H1 (cell line): ENCODE measurements around the gene CGB7. TPM values are rescaled to one million over a fixed set of nuclear protein-coding genes. Genes with fewer than 3 reads are reported as not detected.

ENCODE experiments used
- CTCF ChIA-PET: fragments of 300-600 bp; sonication (Branson Sonifier 250); formaldehyde crosslinking; loops from one replicate; lab custom pipeline; 2021; ENCODE audit not compliant: partially characterized antibody; lab: Charles Lee
- POLR2A ChIA-PET: fragments of 300-600 bp; sonication (Branson Sonifier 250); formaldehyde crosslinking; loops from one replicate; lab custom pipeline; 2021; ENCODE audit warnings: inconsistent platforms; ENCODE audit not compliant: partially characterized antibody; lab: Charles Lee
- DNase-seq, 2 experiments: peaks; one replicate each; pipeline versions ENCODE4 v3.0.0 to v3.0.0-alpha.2; 2010 to 2022; ENCODE audit warnings: low spot score in 2 of 2, low read depth in 1 of 2, mixed read lengths in 1 of 2
- FAIRE-seq: peaks from 2 replicates; lab custom pipeline; 2011; peaks lifted over from hg19 to GRCh38; lab: Jason Lieb, UNC
- H2AFZ ChIP-seq: 2 replicates; pipeline ENCODE4 v1.8.1; 2012; ENCODE audit warnings: low read length, inconsistent platforms
- H2AK5ac ChIP-seq: 2 replicates; pipeline ENCODE4 v1.6.1; 2013; ENCODE audit warnings: low read depth, low read length
- H2BK120ac ChIP-seq: replicated peaks from 2 replicates; pipeline ENCODE3; 2013; ENCODE audit warnings: low read depth, low read length, inconsistent platforms
- H2BK12ac ChIP-seq: 2 replicates; pipeline ENCODE4 v1.6.1; 2013; ENCODE audit warnings: low read depth, low read length
- H2BK15ac ChIP-seq: 2 replicates; pipeline ENCODE4 v1.6.1; 2013; ENCODE audit warnings: low read length
- H2BK20ac ChIP-seq: 2 replicates; pipeline ENCODE4 v1.6.1; 2013; ENCODE audit warnings: low read length
- H2BK5ac ChIP-seq: 2 replicates; pipeline ENCODE4 v1.6.1; 2013; ENCODE audit warnings: low read depth, low read length
- H3K14ac ChIP-seq: 2 replicates; pipeline ENCODE4 v1.6.1; 2013; ENCODE audit warnings: inconsistent platforms; ENCODE audit not compliant: insufficient read length
- H3K18ac ChIP-seq: 2 replicates; pipeline ENCODE4 v1.6.1; 2013; ENCODE audit warnings: low read length; ENCODE audit errors: extremely low read depth
- H3K23ac ChIP-seq: 2 replicates; pipeline ENCODE4 v1.6.1; 2013; ENCODE audit warnings: inconsistent platforms; ENCODE audit not compliant: insufficient read length
- H3K23me2 ChIP-seq: 2 replicates; pipeline ENCODE4 v1.6.1; 2013; ENCODE audit warnings: low read depth, low read length
- H3K27ac ChIP-seq: 2 replicates; pipeline ENCODE4 v1.6.1; 2011; ENCODE audit warnings: low read depth, low read length, inconsistent platforms
- H3K27me3 ChIP-seq, 4 experiments: replicated peaks in 1 of 4; 1 replicate in 1 of 4; 2 replicates in 3 of 4; pipeline versions ENCODE4 v1.6.1 to v1.8.1; 2011 to 2013; ENCODE audit warnings: low read length in 3 of 4, mild to moderate bottlenecking in 3 of 4, inconsistent platforms in 2 of 4, mixed read lengths in 2 of 4, moderate library complexity in 1 of 4; ENCODE audit not compliant: control insufficient read depth in 3 of 4, insufficient read depth in 3 of 4; ENCODE audit errors: extremely low read depth in 1 of 4
- H3K36me3 ChIP-seq, 4 experiments: 2 replicates each; pipeline versions ENCODE4 v1.6.1 to v1.8.1; 2011 to 2013; ENCODE audit warnings: mild to moderate bottlenecking in 4 of 4, low read length in 3 of 4, moderate library complexity in 2 of 4, control low read depth in 1 of 4, inconsistent platforms in 1 of 4; ENCODE audit not compliant: insufficient read depth in 4 of 4, control insufficient read depth in 2 of 4
- H3K4ac ChIP-seq: replicated peaks from 2 replicates; pipeline ENCODE3; 2013; ENCODE audit warnings: low read length, low read depth, mixed read lengths, inconsistent platforms; ENCODE audit not compliant: insufficient read length
- H3K4me1 ChIP-seq, 4 experiments: replicated peaks in 1 of 4; 1 replicate in 1 of 4; 2 replicates in 3 of 4; pipeline versions ENCODE4 v1.6.1 to v1.8.1; 2011 to 2013; ENCODE audit warnings: low read length in 3 of 4, inconsistent platforms in 2 of 4, mixed read lengths in 1 of 4; ENCODE audit not compliant: insufficient read depth in 4 of 4, control insufficient read depth in 3 of 4
- H3K4me2 ChIP-seq, 2 experiments: 2 replicates each; pipeline versions ENCODE4 v1.6.1 to v1.8.1; 2011 to 2013; ENCODE audit warnings: low read depth in 2 of 2, low read length in 2 of 2, control low read depth in 1 of 2, inconsistent platforms in 1 of 2, mild to moderate bottlenecking in 1 of 2; ENCODE audit not compliant: insufficient read depth in 1 of 2
- H3K4me3 ChIP-seq, 4 experiments: fragments of 200-600, 300-600 bp in 1 of 4; sonication (generic), shearing (Covaris generic), sonication (Bioruptor Twin) in 1 of 4; 2 replicates each; pipeline versions ENCODE4 v1.5.1 to v1.8.1; 2011 to 2016; ENCODE audit warnings: low read length in 4 of 4, low read depth in 3 of 4, control low read depth in 2 of 4, inconsistent platforms in 2 of 4, mild to moderate bottlenecking in 2 of 4, mixed read lengths in 1 of 4, moderate library complexity in 1 of 4; ENCODE audit not compliant: insufficient read depth in 2 of 4; ENCODE audit errors: extremely low read depth in 1 of 4
- H3K56ac ChIP-seq: replicated peaks from 2 replicates; pipeline ENCODE3; 2013; ENCODE audit warnings: low read depth, mild to moderate bottlenecking, mixed read lengths, low read length, inconsistent platforms; ENCODE audit not compliant: insufficient read length
- H3K79me1 ChIP-seq: 2 replicates; pipeline ENCODE4 v1.6.1; 2013; ENCODE audit warnings: low read depth, low read length, control low read depth
- H3K79me2 ChIP-seq, 2 experiments: 2 replicates each; pipeline versions ENCODE4 v1.6.1 to v1.8.1; 2012 to 2013; ENCODE audit warnings: low read length in 2 of 2, mild to moderate bottlenecking in 2 of 2, inconsistent platforms in 1 of 2; ENCODE audit not compliant: insufficient read depth in 2 of 2, control insufficient read depth in 1 of 2
- H3K9ac ChIP-seq, 4 experiments: replicated peaks in 1 of 4; 1 replicate in 1 of 4; 2 replicates in 3 of 4; pipeline versions ENCODE4 v1.6.1 to v1.8.1; 2011 to 2013; ENCODE audit warnings: low read depth in 3 of 4, low read length in 3 of 4, control low read depth in 2 of 4, mild to moderate bottlenecking in 2 of 4, moderate library complexity in 2 of 4, inconsistent platforms in 1 of 4; ENCODE audit errors: extremely low read depth in 1 of 4
- H3K9me3 ChIP-seq, 2 experiments: 2 replicates each; pipeline versions ENCODE4 v1.6.1 to v1.8.1; 2012 to 2013; ENCODE audit warnings: mild to moderate bottlenecking in 2 of 2, moderate library complexity in 2 of 2, control low read depth in 1 of 2, inconsistent platforms in 1 of 2, low read depth in 1 of 2, low read length in 1 of 2, mixed read lengths in 1 of 2; ENCODE audit not compliant: insufficient read depth in 2 of 2
- H4K20me1 ChIP-seq, 2 experiments: replicated peaks in 1 of 2; 2 replicates each; pipeline versions ENCODE3 to v1.8.1; 2011 to 2013; ENCODE audit warnings: inconsistent platforms in 2 of 2, low read length in 2 of 2, mild to moderate bottlenecking in 1 of 2; ENCODE audit not compliant: insufficient read depth in 2 of 2, control insufficient read depth in 1 of 2
- H4K5ac ChIP-seq: 2 replicates; pipeline ENCODE4 v1.6.1; 2013; ENCODE audit warnings: low read length, low read depth, mixed read lengths, inconsistent platforms; ENCODE audit not compliant: insufficient read length
- H4K8ac ChIP-seq: 2 replicates; pipeline ENCODE4 v1.8.0; 2013; ENCODE audit warnings: mild to moderate bottlenecking, moderate library complexity, low read length, inconsistent platforms; ENCODE audit not compliant: insufficient read depth; ENCODE audit errors: extremely low read depth
- H4K91ac ChIP-seq: replicated peaks from 2 replicates; pipeline ENCODE3; 2013; ENCODE audit warnings: low read length, mixed read lengths, inconsistent platforms; ENCODE audit not compliant: insufficient read length
- KDM5A ChIP-seq: fragments of 200-600 bp; IDR thresholded peaks from 2 replicates; pipeline ENCODE4 v1.7.1; 2012; ENCODE audit warnings: mild to moderate bottlenecking, low read length, inconsistent platforms, mixed read lengths
- SUZ12 ChIP-seq: fragments of 200-600 bp; sonication (generic); IDR thresholded peaks from 2 replicates; pipeline ENCODE4 v1.6.1; 2012; ENCODE audit warnings: mild to moderate bottlenecking, inconsistent platforms, low read length, moderate library complexity, mixed read lengths
- TAF1 ChIP-seq: IDR thresholded peaks from 2 replicates; pipeline ENCODE4 v1.6.1; 2011; ENCODE audit warnings: mild to moderate bottlenecking, low read depth, low read length
- TAF7 ChIP-seq: optimal IDR thresholded peaks from 2 replicates; pipeline ENCODE3; 2011; ENCODE audit warnings: low read depth, mild to moderate bottlenecking, inconsistent platforms, low read length, moderate library complexity, borderline replicate concordance
- USF2 ChIP-seq: IDR thresholded peaks from 2 replicates; pipeline ENCODE4 v1.6.1; 2011; ENCODE audit warnings: low read length, improper control_type of control experiment
- WGBS, 2 experiments: shearing (Covaris generic) in 1 of 2; methylation state at CpG; one replicate each; pipeline versions ENCODE4 v1.1.6 to v1.1.7; 2013 to 2015; ENCODE audit warnings: low lambda C conversion rate in 2 of 2, mixed read lengths in 2 of 2, inconsistent platforms in 1 of 2, low coverage in 1 of 2, missing lambda C conversion rate in 1 of 2; ENCODE audit not compliant: insufficient replicate concordance in 2 of 2, insufficient coverage in 1 of 2, insufficient read length in 1 of 2; ENCODE audit errors: extremely low coverage in 1 of 2, missing lambda C conversion rate in 1 of 2; 5-methylcytosine and 5-hydroxymethylcytosine counted together
- polyA plus RNA-seq, 7 experiments: library from polyadenylated mRNA; depleted of rRNA in 3 of 7; stranded (reverse) in 5 of 7; unstranded in 2 of 7; fragments of >200 nt in 5 of 7; fragments of 200-250 nt in 2 of 7; gene quantifications; 1 replicate in 5 of 7; 2 replicates in 1 of 7; 4 replicates in 1 of 7; pipeline versions ENCODE4 v1.2.1 to v1.2.3, GENCODE V29; 2011 to 2013; ENCODE audit warnings: missing spikeins in 2 of 7, mixed read lengths in 2 of 7
- total RNA-seq: library from RNA; stranded (reverse); fragmentation: NEBNext Ultra II Directional; extraction: Animal tissue kit (Norgen Biotek cat#: 25700); gene quantifications from 2 replicates; pipeline ENCODE4 v1.2.1, GENCODE V29; 2021

CGB7 gene
- total and polyA plus RNA-seq, 2 of the 8 experiments (the other 6 are each of a cell fraction or from before 2014, with no cell fraction given), result 1.2 to 2.2 TPM

- peaks cover under 1 to 2% (median 1%) of the 10 kb centered on the region in 4 experiments for H3K4me1 ChIP-seq
- H3K79me1 ChIP-seq, result no peaks in the 10 kb centered on the region
- H4K8ac ChIP-seq, result no peak overlapping the region
- H4K5ac ChIP-seq, result no peak overlapping the region
- no peak overlapping the region for H4K91ac ChIP-seq
- H3K23ac ChIP-seq, result no peak overlapping the region
- H3K4me3 ChIP-seq, result no peak overlapping the region
- H3K4me2 ChIP-seq, result no peak overlapping the region
- no peak overlapping the region for H3K14ac ChIP-seq
- H3K27me3 ChIP-seq, result peaks cover 0 to 3% (median 0%) of the 10 kb centered on the region in 4 experiments; a peak in 1 of 7 replicates
- ChIA-PET CTCF (interaction anchor here (0.9 to 2.2 kb wide), 4 partner anchors 7 to 117 kb away, joined by 4 to 6 read pairs (median 5); no protein-coding TSS in a partner anchor), POLR2A (no interaction called here)
- no peak overlapping the region for H3K56ac ChIP-seq
- no peak overlapping the region for H3K4ac ChIP-seq
- no peak overlapping the region for H2BK20ac ChIP-seq
- H3K36me3 ChIP-seq, result peaks cover 0 to under 1% (median 0%) of the 10 kb centered on the region in 4 experiments; a peak in 1 of 8 replicates
- H3K18ac ChIP-seq, result no peak overlapping the region
- H3K27ac ChIP-seq, result no peak overlapping the region
- H4K20me1 ChIP-seq, result peaks cover 1 to 2% of the 10 kb centered on the region in 2 experiments
- TF ChIP-seq TAF7 (no peak), TAF1 (no peak), KDM5A (no peak), USF2 (no peak), SUZ12 (no peak)
- TF ChIP-seq, all 59 proteins: peak for 0
- no peak overlapping the region for H2AK5ac ChIP-seq
- H2BK12ac ChIP-seq, result no peak overlapping the region
- FAIRE-seq (no peak), DNase-seq (no peak)
- 90% methylated on average over 1 of the region's 1 CpG; no CpG with 5 or more reads in 1 of the 2 experiments for WGBS, 2 experiments
- H2BK15ac ChIP-seq, result no peak overlapping the region
- no peak overlapping the region for H2AFZ ChIP-seq
- H2BK5ac ChIP-seq, result no peak overlapping the region
- H2BK120ac ChIP-seq, result no peak overlapping the region
- no peaks in the 10 kb centered on the region for H3K9me3 ChIP-seq
- no peak overlapping the region for H3K9ac ChIP-seq
- peaks cover 12% of the 10 kb centered on the region; the same call in 1 of the 2 replicates for H3K23me2 ChIP-seq
- peaks cover 7 to 8% of the 10 kb centered on the region in 2 experiments for H3K79me2 ChIP-seq
Measured at GRCh38 chr19:49081273-49081672, 23.7 kb upstream of the CGB7 start.
